ENCODE results near the gene UGT1A8.

Gene UGT1A8

GRCh38 chr2:233820774-233821105 is 203.3 kb downstream of the UGT1A8 start:
- TF ChIP-seq CTCF (IDR thresholded peaks at IDR 0.05; ENCODE audit: low read depth, low read length, missing control alignments), result no peak
- no peak for DNase-seq
- Histone ChIP-seq H3K4me3 (ENCODE audit: low read depth, low read length) (no peak overlapping the region), H3K27me3 (replicated peaks) (no peaks in the 10 kb centered on the region), H3K36me3 (replicated peaks) (no peaks in the 10 kb centered on the region), H3K27ac (no peak overlapping the region)
- in situ Hi-C loops (cut with HindIII; ENCODE audit: low pct_ligation_motif_present, low sequenced_read_pairs), result no loop called here

GRCh38 chr2:233821196-233821595 is 203.8 kb downstream of the UGT1A8 start:
- TF ChIP-seq CTCF (IDR thresholded peaks at IDR 0.05; ENCODE audit: low read depth, low read length, missing control alignments), result no peak
- H3K4me3 ChIP-seq (ENCODE audit: low read depth, low read length), result no peak overlapping the region
- DNase-seq, result no peak
- no peak overlapping the region for H3K27ac ChIP-seq
- no peaks in the 10 kb centered on the region for H3K36me3 ChIP-seq (replicated peaks)
- in situ Hi-C loops (cut with HindIII; ENCODE audit: low pct_ligation_motif_present, low sequenced_read_pairs), result no loop called here
- no peaks in the 10 kb centered on the region for H3K27me3 ChIP-seq (replicated peaks)

- Histone ChIP-seq H3K27me3 (replicated peaks) (no peaks in the 10 kb centered on the region), H3K4me3 (ENCODE audit: low read depth, low read length) (no peak overlapping the region), H3K27ac (no peak overlapping the region), H3K36me3 (replicated peaks) (no peaks in the 10 kb centered on the region)
- in situ Hi-C loops (cut with HindIII; ENCODE audit: low pct_ligation_motif_present, low sequenced_read_pairs), result no loop called here
- DNase-seq, result no peak
- TF ChIP-seq CTCF (IDR thresholded peaks at IDR 0.05; ENCODE audit: low read depth, low read length, missing control alignments), result no peak
Observed at GRCh38 chr2:233821709-233822100, 204.3 kb downstream of the UGT1A8 start.

GRCh38 chr2:233822101-233822771 is 204.8 kb downstream of the UGT1A8 start:
- in situ Hi-C loops (cut with HindIII; ENCODE audit: low pct_ligation_motif_present, low sequenced_read_pairs), result no loop called here
- no peak for TF ChIP-seq CTCF (IDR thresholded peaks at IDR 0.05; ENCODE audit: low read depth, low read length, missing control alignments)
- Histone ChIP-seq H3K36me3 (replicated peaks) (no peaks in the 10 kb centered on the region), H3K4me3 (ENCODE audit: low read depth, low read length) (no peak overlapping the region), H3K27me3 (replicated peaks) (no peaks in the 10 kb centered on the region), H3K27ac (no peak overlapping the region)
- DNase-seq, result no peak
